IPS-15b (cell line): Measurements from ENCODE around the gene RAPGEF1.

ENCODE experiments used
- H3K27me3 ChIP-seq: one replicate; pipeline ENCODE4 v1.6.1; 2013; ENCODE audit warnings: low read length; ENCODE audit not compliant: control insufficient read depth, insufficient read depth
- H3K36me3 ChIP-seq: one replicate; pipeline ENCODE4 v1.6.1; 2013; ENCODE audit warnings: low read length; ENCODE audit not compliant: control insufficient read depth, insufficient read depth
- H3K4me1 ChIP-seq: one replicate; pipeline ENCODE4 v1.6.1; 2013; ENCODE audit warnings: mild to moderate bottlenecking, low read length; ENCODE audit not compliant: control insufficient read depth, insufficient read depth
- H3K4me3 ChIP-seq: one replicate; pipeline ENCODE4 v1.5.1; 2013; ENCODE audit warnings: low read depth, low read length
- H3K9ac ChIP-seq: one replicate; pipeline ENCODE4 v1.6.1; 2013; ENCODE audit warnings: low read depth, mild to moderate bottlenecking, low read length
- H3K9me3 ChIP-seq: one replicate; pipeline ENCODE4 v1.6.1; 2013; ENCODE audit warnings: mild to moderate bottlenecking, low read length; ENCODE audit not compliant: control insufficient read depth, insufficient read depth

Gene RAPGEF1

DNA sequence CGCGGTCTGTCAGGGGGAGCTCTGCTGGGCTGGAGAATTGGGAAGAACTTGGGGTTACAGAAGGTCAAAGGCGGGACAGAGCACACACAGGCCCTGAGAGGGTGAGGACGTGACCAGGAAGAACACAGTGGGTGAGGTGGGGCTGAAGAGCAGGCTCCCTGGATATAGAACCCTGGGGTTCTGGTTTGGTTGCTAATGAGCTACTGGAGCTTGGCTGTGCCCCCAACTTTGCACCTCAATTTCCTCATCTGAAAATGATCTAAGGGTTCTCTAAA, 110.7 kb downstream of the RAPGEF1 start:
- Histone ChIP-seq H3K36me3 (peaks cover 11% of the 10 kb centered on the region), H3K4me1 (peaks cover 3% of the 10 kb centered on the region)

DNA sequence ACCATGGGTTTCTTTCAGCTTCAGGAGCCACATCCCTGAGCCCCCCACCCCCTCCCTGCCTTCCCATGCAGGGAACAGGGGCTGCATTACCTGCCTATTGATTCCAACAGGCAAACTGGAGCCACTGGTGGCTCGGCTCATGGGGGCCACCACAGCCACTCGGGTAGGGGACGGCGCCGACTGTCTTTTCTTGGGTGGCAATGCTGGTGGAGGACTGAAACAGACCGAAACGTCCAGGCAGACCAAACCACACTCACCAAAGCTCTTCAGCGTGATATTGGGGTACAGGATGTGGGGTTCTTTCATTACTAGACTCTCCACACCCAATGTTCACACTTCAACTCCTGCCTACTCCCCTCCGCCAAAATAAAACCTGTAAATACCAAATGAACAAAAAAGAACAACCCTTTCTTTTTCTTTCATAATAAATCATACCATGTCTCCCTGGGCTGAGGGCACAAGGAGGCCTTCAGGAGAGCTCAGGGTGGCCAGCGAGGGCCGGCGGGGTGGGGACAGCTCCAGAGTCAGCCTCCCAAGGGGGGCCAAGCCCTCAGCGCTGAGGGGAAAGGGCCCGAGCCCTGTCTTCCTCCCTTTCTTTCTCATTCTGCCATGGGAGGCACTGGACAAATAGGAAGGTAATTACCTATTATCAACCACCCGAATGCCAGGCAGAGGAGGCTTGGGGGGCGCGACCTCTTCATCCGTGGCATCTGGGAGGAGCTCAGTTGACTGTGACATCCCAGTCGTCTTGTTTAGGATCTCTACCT, 111.2 kb downstream of the RAPGEF1 start:
- Histone ChIP-seq H3K9me3 (no peaks in the 10 kb centered on the region), H3K9ac (no peak overlapping the region)

More for the DNA sequence above, 110.7 kb downstream of the RAPGEF1 start:
- Histone ChIP-seq H3K9ac (no peak overlapping the region), H3K9me3 (no peaks in the 10 kb centered on the region), H3K27me3 (no peaks in the 10 kb centered on the region), H3K4me3 (no peak overlapping the region)

DNA sequence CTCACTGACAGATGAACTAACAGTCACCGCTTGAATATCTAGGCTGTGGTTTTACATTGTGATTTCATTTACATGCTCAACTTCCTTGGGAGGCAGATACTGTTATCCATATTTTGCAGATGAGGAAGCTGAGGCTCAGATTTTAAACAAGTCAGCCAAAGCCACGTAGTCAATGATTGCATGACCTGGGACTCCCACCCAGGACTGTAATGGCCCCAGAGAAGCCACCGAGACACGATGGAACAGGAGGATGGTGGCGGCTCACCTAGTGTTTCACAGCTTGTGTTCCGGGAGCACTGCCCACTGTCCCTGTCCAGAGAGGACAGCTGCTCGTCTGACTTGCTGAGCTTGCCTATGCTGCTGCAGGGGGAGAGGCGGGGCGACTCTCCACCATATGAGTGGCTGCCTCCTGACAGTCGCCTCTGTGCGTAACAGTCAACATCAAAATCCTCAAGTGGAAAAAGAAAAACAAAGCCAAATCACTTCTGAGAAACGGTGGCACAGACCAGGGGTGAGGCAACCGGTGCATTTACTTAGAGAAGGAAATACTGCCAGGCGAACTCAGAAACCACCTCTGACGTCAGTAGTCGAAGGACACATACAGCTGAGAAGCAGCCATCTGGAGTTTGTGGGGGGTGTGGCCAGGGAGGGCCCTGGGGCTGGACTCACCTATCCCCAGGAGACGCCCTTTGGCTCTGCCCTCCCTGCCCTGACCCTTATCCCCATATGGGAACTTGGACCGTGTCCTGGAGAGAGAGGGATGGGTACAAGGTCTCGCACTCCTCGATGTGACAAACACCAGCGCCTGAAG, 112.0 kb downstream of the RAPGEF1 start:
- H3K4me3 ChIP-seq, result no peak overlapping the region
- no peaks in the 10 kb centered on the region for H3K27me3 ChIP-seq
- no peaks in the 10 kb centered on the region for H3K9me3 ChIP-seq
- peaks cover 14% of the 10 kb centered on the region for H3K36me3 ChIP-seq
- no peak overlapping the region for H3K9ac ChIP-seq
- peaks cover 3% of the 10 kb centered on the region for H3K4me1 ChIP-seq

More for the DNA sequence above, 111.2 kb downstream of the RAPGEF1 start:
- Histone ChIP-seq H3K36me3 (peaks cover 11% of the 10 kb centered on the region), H3K27me3 (no peaks in the 10 kb centered on the region), H3K4me3 (no peak overlapping the region), H3K4me1 (peaks cover 3% of the 10 kb centered on the region)

DNA sequence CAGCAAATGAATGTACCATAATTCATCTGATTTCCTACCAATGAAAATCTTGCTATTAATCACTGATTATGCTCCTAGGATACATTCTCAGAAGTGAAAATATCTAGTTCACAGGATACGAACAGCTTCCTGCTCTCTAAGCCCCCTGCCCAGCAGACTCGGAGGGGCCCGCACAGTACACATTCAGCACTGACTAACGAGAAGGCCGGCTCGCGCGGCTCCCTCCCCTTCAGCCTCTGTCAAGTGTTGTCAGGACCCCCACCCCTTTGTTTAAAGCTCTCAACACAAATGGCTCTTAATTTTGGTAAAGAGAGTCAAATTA, 112.6 kb downstream of the RAPGEF1 start:
- Histone ChIP-seq H3K4me3 (no peak overlapping the region), H3K36me3 (peaks cover 15% of the 10 kb centered on the region), H3K27me3 (no peaks in the 10 kb centered on the region), H3K9me3 (no peaks in the 10 kb centered on the region), H3K4me1 (peaks cover 3% of the 10 kb centered on the region), H3K9ac (no peak overlapping the region)

DNA sequence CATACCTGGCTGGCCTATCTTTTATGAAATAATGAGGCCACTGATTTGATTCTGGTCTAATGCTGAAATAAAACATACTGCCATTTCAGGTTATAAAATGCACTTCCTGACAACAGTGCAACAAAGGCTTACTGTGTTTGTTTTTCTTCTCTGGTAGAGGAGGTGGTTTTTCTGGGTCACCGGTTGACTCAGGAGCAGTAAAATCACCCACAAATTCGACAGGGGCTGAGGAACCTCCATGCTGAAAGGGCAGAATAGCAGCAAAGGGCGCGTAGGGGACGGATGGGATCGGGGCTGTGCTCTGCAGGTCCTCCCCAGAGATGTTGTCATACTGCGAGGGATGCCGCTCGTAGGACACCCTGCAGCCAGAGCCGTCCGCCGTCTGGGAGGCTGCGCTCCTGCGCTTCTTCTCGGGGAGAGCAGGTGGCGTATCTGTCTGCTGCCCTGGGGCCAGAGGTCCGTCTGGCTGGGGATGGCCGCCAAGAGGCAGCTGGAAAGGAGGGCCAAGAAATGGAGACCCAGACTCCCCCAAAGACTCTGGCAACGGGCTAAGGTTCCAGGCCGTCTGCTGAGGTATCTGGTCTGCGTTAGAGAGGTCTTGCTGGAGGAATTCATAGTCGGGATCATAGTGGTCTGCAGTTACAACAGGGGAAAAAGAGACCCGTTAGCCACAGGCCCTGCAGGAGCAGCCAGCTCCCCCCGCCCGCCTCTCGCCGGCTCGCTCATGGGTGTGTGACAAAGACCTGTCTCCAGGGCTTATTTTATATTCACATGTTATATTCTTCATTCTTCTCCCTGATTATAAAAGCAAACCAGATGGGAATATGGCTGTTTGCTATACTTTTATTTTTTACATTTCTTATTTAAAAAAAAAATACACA, 113.8 kb downstream of the RAPGEF1 start:
- Histone ChIP-seq H3K9me3 (no peaks in the 10 kb centered on the region), H3K4me1 (peaks cover 3% of the 10 kb centered on the region), H3K9ac (no peak overlapping the region), H3K36me3 (peaks cover 22% of the 10 kb centered on the region), H3K27me3 (no peaks in the 10 kb centered on the region), H3K4me3 (no peak overlapping the region)

DNA sequence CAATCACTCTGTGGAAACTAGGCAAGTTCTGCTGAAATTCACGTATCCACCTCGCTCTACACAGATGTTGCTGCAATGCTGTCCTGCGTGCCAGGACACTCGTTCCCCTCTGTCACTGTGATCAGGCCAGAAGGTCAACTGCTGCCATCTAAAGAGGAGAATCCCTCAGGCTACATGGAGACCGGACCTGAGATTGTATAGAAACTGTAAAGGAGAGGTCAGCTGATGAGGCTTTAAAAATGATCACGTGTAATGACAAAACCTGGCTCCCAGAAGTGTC, 114.4 kb downstream of the RAPGEF1 start:
- Histone ChIP-seq H3K9me3 (no peaks in the 10 kb centered on the region), H3K9ac (no peak overlapping the region), H3K4me1 (peaks cover 2% of the 10 kb centered on the region), H3K36me3 (peaks cover 26% of the 10 kb centered on the region), H3K4me3 (no peak overlapping the region), H3K27me3 (no peaks in the 10 kb centered on the region)

DNA sequence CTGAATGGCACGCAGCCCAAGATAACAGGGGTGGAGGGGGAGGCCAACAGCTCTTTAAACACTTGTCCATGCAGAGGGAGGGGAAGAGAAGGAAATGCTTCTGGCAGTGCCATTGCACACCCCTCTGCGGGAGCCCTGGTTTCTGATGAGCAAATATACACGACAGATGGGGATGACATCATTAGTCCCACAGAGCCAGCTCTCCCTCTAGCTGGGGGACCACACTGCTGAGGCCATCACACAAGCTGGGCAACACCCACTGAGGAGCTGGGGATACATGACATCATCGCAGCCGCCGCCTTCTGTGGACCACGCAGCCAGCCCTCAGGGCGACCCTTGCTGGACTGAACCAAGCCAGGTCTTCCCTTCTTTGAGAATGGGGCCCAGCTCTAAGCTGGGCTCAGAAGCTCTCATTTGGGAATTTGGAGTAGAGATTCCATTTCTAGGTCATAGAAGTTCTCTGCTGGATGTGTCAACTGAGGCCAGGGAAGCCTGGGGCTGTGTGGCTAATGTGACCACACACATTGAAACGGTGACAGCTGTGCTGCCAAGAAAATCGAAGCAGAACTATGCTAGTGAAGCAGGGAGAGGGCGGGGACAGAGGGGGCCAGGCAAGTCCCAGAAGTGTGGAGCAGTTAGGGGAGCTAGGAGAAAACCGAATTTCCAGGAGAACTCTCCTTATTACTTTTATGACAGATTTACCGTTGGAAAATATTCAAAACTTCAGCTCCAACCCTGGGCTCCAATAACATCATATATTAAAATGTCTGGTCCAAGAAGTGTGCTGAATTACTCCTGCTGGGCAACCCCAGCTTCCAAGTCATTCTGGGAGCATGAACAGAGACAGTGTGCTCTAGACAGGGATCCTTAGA, 115.0 kb downstream of the RAPGEF1 start:
- Histone ChIP-seq H3K36me3 (peaks cover 29% of the 10 kb centered on the region), H3K9me3 (no peaks in the 10 kb centered on the region), H3K4me1 (no peaks in the 10 kb centered on the region), H3K4me3 (no peak overlapping the region), H3K9ac (no peak overlapping the region), H3K27me3 (no peaks in the 10 kb centered on the region)

DNA sequence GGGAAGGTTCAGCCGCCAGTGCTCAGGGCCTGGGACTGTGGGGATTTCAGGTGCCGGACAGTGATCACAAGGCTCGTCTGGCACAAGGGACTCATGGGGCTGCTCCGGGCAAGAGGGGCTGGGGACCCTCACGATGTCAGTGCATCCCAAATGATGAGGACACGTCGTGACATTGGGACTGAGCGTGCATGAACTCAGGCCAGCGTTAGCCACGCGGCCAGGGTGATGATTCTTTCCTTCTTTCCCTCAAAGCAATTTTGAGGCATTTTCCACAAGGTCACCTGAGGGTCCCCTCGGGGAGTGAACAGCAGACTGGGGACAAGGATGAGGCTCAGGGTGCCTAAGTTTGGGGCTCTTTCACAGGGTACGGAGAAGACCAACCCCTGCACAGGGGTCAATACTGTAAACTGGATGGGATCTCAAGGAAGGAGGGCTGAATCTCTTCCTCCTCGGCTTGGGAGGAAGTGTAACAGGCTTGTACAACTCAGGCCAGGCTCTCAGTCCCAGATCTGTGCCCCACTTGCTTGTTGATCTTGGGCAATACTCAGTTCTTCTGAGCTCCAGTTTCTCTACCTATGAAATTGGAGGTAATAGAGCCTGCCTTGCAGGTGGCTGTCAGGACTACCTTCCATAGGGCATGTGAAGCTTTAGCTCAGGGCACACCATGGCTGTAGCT, 116.1 kb downstream of the RAPGEF1 start:
- no peaks in the 10 kb centered on the region for H3K4me1 ChIP-seq
- no peaks in the 10 kb centered on the region for H3K27me3 ChIP-seq
- H3K9me3 ChIP-seq, result no peaks in the 10 kb centered on the region
- no peak overlapping the region for H3K4me3 ChIP-seq
- peaks cover 29% of the 10 kb centered on the region for H3K36me3 ChIP-seq
- no peak overlapping the region for H3K9ac ChIP-seq

DNA sequence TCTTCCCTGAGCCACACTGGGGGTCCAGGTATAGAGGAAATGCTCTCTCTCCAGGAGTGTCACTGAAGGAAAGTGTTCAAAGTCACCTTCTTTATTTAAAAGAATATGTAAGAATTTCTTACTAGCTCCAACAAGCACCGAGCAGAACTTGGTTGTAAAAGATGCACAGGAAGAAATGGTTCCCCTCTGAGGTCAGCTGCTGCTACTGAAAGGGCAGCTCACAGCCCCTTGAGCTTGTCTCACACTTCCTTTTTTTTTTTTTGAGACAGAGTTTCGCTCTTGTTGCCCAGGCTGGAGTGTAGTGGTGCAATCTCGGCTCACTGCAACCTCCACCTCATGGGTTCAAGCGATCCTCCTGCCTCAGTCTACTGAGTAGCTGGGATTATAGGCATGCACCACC, 117.4 kb downstream of the RAPGEF1 start:
- Histone ChIP-seq H3K27me3 (no peaks in the 10 kb centered on the region), H3K36me3 (peaks cover 37% of the 10 kb centered on the region), H3K9me3 (no peaks in the 10 kb centered on the region), H3K4me1 (no peaks in the 10 kb centered on the region), H3K4me3 (no peak overlapping the region), H3K9ac (no peak overlapping the region)

DNA sequence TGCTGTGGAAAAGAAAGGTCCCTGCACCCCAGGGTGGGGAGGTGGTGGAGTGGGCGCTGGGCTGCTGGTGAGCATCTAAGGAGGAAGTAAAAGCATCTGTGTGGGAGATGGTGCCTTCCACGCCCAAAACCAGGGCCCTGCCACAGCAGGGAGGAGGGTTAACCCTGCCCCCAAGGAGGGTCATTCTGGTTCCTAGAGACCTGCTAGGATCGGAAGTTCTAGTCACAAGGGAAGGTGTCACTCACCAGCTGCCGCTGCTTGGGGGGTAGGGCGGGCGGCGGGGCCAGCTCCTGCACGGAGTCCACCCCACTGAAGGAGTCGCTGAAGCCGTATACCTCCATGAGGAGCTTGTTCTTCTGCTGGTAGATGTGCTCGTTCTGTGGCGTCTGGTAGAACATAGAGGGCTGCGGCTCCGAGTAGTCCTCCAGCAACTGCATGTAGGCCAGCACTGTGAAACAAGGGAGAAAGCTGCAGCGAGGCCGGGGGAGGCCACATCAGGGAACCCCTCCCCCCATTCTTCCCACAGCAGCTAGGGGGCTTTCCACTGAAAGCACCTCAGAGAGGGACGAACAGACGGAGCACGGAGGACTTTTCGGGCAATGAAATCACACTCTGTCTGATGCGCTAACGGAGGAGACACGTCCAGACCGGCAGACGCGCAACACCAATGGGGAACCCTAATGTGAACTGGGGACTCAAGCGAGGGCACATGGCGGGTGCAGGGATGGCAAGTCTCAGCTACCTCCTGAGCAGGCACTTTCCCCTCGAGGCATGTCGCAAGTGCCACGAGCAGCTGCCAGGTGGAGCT, 118.1 kb downstream of the RAPGEF1 start:
- no peaks in the 10 kb centered on the region for H3K4me1 ChIP-seq
- no peak overlapping the region for H3K4me3 ChIP-seq
- H3K27me3 ChIP-seq, result no peaks in the 10 kb centered on the region
- no peaks in the 10 kb centered on the region for H3K9me3 ChIP-seq
- peaks cover 37% of the 10 kb centered on the region for H3K36me3 ChIP-seq
- H3K9ac ChIP-seq, result no peak overlapping the region
